Measurements from ENCODE around the gene SAE1.

- TF ChIP-seq GABPA (IDR thresholded peaks at IDR 0.05; ENCODE audit: low read depth) (no peak), SMAD1 (IDR thresholded peaks at IDR 0.05; ENCODE audit: low read depth, partially characterized antibody) (no peak), FOXK2 (IDR thresholded peaks at IDR 0.05) (no peak), TCF7 (IDR thresholded peaks at IDR 0.05; ENCODE audit: borderline replicate concordance) (no peak), CTCF (IDR thresholded peaks at IDR 0.05 in 2 of 3, conservative IDR thresholded peaks at IDR 0.05 in 1 of 3; ENCODE audit: control insufficient read depth in 2 of 3, extremely low read depth in 1 of 3, insufficient read depth in 1 of 3, low read depth in 3 of 3, low read length in 3 of 3) (no peak), SUZ12 (IDR thresholded peaks at IDR 0.05; ENCODE audit: unreplicated experiment) (no peak), NR2C2 (IDR thresholded peaks at IDR 0.05; ENCODE audit: borderline replicate concordance, control insufficient read depth, insufficient read length, low read depth) (no peak), IKZF2 (IDR thresholded peaks at IDR 0.05) (no peak), ZBTB11 (CRISPR knock-in tag; IDR thresholded peaks at IDR 0.05) (no peak), ZBTB33 (IDR thresholded peaks at IDR 0.05) (no peak), POLR2A (IDR thresholded peaks at IDR 0.05; ENCODE audit: low read depth, low read length) (no peak)
These were observed 14.0 kb downstream of the SAE1 start for GRCh38 chr19:47144630-47145029.

Measured in GM12878 (cell line).